ENCODE data around the gene MAP1B.

The MAP1B gene

DNA sequence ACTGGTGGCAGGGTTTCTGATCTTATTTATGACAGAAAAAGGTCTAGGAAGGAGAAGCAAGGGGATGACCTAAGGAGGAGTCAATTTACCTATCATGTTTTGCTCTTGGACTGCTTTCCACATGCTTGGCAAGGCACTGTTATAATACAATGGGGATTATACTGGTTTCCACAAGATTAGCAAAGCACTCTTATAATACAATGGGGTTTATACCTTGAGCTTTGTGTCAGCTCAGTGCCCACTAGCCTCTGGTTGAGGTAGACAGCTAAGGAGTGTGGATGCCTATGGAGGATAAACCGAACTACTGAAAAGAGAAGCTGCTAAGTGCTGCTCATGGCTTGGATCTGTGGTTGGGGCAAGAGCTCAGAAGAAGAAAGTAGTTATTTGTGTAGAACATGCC lies 144.1 kb downstream of the MAP1B start:
- no peak for DNase-seq (ENCODE audit: low read depth)

DNA sequence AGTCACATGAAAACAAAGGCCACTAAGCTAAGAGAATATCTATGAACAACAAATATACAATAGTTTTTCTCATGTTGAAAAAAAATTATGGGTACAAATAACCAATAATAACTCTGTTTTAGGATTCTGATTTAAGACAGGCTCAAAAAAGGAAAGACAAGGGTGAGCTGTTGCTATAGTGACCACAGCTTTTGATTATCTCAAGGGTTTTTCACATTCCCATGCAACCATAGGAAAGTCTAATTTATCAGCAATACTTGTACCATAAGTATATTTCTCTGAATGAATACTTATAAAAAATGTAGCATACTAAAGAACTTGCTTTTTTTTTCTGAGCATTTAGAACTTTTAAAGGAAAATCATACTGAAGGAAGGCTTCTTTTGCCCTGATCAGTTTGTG lies 144.7 kb downstream of the MAP1B start:
- no peak for DNase-seq (ENCODE audit: low read depth)

DNA sequence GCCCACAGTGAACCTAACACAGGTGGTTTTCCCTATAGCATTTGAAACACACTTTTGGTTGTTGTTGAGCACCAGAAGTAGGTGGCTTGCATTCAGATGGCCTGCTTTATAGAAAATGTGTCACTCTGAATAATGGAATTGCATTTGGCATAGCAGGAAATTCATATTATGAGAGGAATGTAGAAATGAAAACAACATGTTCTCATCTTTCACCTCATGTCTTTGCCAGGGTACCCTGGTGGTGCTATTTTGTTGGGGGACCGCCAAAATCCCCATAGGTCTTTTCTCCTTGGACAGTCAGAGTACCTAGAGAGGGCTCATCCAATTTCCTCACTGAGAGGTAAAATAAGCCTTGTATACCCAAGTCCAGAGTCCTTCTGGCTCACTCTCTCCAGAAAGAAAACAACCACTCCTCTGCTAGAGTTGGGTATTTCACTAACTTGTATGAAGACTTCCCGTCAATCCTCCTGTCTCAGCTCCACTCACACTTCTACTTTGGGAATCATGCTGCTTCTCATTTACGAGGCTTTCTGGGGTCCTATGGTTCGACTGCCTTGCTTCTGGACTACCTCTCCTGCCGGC lies 145.4 kb downstream of the MAP1B start:
- DNase-seq (ENCODE audit: low read depth), result no peak

DNA sequence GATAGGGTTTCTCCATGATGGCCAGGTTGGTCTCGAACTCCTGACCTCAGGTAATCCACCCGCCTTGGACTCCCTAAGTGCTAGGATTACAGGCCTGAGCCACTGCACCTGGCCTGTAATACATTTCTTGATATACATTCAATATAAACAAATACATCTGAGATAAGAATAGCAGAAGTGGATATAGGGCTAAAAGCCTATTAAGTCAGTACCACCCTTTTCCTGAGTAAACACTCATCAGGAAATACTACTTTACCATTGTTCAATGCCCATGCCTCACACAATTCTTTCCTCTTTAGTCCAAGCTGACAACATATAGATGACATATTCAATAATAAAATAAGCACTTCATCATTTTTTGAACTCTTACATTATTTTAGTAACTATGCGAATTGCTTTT lies 148.0 kb downstream of the MAP1B start:
- no peak for DNase-seq (ENCODE audit: low read depth)

DNA sequence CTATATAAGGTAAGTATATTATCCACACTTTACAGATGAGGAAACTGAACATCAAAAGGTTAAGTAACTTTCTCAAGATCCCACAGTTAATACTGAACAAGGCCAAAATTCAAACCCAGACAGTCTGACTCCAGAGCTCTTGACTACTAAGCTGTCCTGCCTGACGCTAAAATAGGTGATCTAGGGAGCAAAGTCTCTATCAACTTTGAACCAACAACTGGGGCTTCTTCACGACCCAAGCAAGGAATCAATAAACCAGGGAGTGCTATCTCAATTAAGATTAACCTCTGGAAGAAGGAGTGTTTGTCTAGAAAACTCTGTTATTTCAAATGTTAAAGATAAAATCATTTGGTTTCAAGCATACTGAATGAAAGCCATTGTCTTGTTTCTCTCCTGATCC lies 148.4 kb downstream of the MAP1B start:
- no peak for DNase-seq (ENCODE audit: low read depth)

DNA sequence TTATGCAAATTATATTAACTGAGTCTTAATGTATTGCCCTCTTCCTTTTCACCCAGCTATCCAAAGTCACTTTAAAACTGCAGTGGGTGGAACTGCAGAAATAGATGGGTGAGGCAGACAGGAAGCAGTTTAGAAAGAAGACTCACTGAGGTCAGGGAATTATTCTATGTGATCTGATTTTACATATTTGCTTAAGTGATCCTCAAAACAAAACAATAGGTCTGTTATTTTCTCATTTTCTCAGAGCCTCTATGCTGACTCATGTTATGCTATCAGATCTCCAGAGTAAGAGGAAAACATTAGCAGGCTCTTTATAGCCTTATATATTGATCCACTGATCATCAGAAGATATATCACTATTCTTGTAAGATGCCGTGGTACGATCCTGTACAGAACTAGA lies 149.3 kb downstream of the MAP1B start:
- DNase-seq (ENCODE audit: low read depth), result no peak
